ENCODE results near the gene IPO11.
A peak's percentile ranks its signal among the peaks of the same experiment; 100 is the strongest.
"Not testable (repeated sequence)": the region's sequence is repeated elsewhere in the genome, so short reads cannot be mapped to it uniquely, and the experiment has no call there.

The IPO11 gene

DNA sequence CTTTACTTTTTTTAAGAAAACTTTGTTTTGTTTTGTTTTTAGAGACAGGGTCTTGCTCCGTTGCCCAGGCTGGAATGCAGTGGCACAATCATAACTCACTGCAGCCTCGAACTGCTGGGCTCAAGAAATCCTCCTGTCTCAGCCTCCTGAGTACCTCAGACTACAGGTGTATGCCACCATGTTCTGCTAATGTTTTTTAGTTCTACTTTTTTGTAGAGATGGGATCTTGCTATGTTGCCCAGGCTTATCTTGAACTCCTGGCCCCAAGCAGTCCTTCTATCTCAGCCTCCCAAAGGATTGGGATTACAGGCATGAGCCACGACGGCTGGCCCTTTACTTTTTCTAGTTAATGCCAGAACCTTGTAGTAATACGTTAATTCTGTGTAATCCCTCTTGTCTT, 36.0 kb downstream of the IPO11 start:
- no peak for DNase-seq (ENCODE audit: low spot score)

DNA sequence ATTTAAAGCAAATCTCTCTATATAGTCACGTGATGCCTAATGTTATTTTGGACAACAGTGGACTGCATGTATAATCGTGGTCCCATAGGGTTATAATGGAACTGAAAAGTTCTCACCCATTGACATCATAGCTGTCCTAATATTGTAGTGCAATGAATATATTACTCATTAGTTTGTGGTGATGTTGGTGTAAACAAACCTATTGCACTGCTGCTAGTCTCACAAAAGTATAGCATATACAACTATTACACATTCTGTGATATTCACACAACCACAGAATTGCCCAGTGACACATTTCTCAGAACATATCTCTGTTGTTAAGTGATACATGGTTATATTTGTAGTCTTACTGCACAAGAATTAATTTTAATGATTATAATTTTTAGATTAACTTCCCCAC, 37.7 kb downstream of the IPO11 start:
- DNase-seq (ENCODE audit: low spot score) = no peak

DNA sequence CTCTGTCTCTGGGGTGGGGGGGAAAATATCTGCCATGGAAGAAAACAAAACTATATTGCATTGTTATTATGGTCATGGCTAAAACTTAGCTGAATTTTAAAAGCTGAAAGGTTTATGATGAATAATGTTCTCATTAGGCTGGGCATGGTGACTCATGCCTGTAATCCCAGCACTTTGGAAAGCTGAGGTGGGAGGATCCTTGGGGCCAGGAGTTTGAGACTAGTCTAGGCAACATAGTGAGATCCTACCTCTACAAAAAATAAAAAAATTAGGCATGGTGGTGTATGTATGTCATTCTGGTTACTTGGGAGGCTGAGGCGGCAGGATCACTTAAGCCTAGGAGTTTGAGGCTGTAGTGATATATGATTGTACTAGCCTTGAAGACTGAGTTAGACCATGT, 44.5 kb downstream of the IPO11 start:
- DNase-seq (ENCODE audit: low spot score) = no peak

DNA sequence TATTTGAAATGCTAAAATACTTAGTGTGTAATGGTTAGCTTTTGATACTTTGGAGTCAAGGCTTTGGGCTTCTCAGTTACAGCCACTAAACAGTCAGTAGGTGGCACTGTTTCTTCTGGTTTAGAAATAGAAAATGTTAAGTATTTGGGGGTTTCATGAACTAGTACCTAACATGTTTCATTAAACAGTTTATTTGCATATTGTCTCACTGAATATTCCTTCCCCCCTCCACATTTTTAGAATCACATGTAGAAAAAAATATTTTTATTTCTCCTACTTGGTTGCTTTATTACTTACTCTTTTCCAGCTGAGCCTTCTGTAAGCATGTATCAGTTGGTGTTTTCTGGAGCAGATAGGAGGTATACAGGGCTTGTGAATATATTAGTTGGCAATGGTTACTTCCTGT, 48.0 kb downstream of the IPO11 start:
- DNase-seq (ENCODE audit: low spot score) = peak; percentile 26

DNA sequence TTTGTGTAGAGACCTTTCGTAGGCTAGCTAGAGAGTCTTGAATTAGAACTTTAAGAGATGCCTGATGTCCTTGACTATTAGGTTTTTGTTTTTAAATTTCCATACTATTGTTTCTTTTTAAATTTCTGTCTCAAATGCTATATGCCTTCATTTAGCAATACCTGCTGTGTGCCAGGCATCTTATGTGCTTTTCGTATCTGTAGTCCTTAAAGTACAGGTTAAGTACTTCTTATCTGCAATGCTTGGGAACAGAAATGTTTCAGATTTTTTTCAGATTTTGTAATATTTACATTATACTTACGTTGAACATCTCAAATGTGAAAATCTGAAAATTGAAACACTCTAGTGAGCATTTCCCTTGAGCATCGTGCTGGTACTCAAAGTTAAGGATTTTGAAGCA, 49.0 kb downstream of the IPO11 start:
- no peak for DNase-seq (ENCODE audit: low spot score)

DNA sequence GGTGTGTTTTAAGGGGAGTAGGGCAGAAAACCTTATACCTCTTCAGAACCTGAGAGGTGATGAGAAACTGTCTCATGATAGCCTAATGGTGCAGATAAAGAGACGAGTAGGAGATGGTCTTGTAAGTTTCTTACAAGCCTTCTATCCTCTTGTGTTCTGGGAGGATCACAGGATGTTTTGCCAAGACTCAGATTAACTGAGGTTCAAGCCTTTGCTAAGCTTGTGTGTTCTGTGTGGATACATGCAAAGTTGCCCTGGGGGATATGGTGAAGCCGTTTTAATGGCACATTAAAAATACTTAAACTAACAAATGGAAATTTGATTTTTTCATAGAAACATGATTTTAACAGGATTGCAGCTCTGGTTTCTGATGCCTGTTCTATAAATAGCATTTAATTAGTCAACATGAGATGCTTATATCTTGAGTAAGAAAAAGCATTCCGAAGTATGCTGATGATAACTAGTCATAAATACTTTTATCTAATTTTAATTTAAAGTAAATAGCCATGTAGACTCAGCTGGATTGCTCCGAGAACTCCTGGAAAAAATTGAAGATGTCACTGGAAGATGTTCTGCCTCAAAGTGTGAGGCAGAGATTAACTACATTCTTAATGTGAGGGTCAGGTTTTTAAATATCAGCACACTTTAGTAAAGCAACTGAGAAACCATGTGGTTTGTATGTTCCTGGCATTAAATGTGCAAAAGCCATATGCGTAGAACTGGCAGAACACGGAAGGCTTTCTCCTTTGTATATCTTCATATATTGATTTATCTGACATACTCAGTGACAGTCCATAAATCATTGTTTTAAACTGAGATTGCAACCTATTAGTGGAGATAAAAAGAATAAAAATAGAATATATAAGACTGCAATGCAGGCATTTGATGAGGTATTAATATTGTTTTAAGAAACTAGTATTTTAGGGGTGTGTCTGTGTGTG, 53.7 kb downstream of the IPO11 start:
- DNase-seq (ENCODE audit: low spot score) = no peak

DNA sequence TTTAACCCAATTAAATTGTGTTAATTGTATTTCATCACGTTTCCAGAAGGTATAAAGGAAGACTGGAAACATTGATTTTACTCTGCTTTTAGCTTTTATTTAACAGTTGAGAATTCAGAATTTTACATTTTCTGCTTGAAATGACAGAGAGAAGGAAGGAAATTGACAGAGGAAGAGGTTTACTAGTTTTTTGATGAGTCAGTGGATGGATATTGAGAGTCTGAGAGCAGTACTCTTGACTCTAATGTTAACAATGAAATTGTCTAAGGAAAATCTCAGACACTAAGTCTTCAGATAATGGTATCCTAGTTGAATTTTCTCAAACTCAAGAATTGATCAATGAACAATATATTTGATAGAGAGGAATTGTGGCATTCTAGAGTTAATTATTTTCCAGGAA, 60.6 kb downstream of the IPO11 start:
- DNase-seq (ENCODE audit: low spot score) = no peak

DNA sequence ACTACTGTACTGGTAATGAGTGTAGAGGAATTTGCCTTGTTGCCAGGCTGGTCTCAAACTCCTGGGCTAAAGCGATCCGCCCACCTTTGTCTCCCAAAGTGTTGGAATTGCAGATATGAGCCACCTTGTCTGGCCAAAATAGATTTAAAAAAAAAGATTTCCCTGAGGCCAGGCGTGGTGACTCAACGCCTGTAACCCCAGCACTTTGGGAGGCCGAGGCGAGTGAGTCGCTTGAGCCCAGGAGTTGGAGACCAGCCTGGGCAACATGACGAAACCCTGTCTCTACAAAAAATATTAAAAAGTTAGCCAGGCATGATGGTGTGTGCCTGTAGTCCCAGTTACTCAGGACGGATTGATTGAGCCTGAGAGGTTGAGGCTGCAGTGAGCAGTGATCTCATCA, 62.5 kb downstream of the IPO11 start:
- no peak for DNase-seq (ENCODE audit: low spot score)

DNA sequence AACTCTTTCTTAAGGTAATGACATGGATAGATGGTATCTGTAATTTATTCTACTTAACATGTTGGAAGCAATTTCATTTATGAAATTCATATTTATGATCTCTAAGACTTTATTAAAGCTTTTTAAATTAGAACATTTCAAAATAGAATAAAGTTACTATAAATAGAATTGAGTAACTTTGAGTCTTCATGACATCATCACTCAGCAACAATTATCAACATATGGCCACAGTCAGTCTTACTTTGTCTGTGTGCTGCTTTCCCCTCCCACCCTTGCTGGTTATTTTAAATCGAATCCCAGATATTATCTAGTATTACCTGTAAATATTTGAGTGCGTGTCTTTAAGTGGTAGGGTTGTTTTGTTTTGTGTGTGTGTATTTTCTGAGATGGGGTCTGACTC, 65.2 kb downstream of the IPO11 start:
- no peak for DNase-seq (ENCODE audit: low spot score)

DNA sequence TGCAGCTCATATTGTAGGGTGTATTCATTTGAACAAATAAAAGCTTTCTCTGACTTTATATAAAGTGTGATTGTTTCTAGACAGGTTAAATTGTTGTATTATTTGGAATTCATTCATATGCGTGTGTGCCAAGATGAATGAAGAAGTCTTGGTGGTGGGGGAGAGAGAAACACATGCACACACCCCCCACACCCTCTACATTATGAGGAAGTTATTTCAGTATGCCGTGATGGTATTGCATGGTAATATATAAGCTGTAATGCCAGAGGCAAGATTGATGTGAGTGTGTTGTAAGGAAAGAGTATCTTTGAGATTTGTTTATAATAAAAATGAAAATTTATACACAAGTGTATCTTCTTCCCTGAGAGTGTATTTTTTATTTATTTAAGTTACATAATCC, 71.0 kb downstream of the IPO11 start:
- no peak for DNase-seq (ENCODE audit: low spot score)

DNA sequence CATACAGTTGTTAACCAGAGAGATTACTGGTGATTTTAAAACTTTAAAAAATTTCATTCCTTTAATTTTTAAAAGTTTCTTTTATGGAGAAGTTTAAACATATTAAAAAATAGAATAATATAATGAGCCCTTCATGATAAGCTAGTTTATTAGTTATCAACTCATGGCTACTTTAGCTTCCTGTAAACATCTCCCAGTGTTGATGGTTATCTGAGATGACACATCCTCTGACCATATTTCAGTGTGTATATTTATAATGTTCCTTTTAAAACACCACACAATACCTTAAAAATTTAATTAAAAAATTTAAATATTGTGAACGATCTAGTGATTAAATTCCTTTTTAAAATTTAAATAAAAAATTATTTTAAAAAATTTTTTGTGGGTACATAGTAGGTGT, 74.1 kb downstream of the IPO11 start:
- no peak for DNase-seq (ENCODE audit: low spot score)

DNA sequence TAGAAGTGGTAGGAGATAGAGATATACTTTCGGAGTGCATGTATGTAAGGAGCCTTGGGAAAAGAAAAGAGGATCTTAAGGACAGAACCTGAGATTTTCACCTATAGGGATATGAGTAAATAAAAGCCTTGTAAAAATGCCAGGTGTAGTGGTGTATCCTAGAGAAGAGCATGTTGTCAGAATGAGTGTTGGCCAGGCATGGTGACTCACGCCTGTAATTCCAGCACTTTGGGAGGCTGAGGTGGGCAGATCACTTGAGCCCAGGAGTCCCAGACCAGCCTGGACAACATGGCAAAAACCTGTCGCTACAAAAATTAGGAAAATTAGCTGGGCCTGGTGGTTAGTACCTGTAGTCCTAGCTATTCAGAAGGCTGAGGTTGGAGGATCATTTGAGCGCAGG, 76.0 kb downstream of the IPO11 start:
- no peak for DNase-seq (ENCODE audit: low spot score)

DNA sequence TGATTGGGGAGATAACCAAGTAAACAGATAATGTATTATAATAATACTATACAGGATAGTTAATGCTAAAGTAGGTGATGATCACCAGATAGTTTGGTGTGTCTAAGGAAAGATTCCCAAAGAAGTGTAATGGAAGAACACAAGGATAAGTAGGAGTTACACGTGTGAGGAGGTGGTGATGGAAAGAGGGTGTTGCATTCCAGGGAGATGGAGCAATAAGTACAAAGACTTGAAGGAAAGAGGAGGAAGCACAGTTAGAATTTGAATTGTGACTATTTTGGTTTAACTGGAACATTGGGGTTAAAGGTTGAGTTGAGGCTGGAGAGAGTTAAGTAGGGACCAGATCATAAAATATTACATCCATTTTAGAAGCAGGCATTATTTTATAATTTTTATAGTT, 76.9 kb downstream of the IPO11 start:
- no peak for DNase-seq (ENCODE audit: low spot score)

DNA sequence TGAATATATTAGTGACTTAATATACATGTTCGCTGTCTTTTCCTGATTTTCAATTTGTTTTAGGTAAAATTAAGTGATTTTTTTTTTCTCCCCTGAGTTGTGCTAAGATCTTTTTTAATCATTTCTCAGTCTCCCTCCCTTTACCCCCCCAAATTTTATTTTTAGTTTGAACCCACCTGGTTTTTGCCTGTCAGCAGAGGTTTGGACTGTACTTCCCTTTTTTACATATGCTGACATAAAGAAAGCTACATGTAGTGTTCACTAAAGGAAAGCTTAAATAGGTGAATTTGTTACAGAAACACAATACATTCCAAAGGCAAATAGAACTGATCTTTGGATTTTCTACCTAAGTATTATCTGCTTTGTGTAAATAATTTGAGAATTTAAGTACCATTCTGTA, 82.2 kb downstream of the IPO11 start:
- no peak for DNase-seq (ENCODE audit: low spot score)

DNA sequence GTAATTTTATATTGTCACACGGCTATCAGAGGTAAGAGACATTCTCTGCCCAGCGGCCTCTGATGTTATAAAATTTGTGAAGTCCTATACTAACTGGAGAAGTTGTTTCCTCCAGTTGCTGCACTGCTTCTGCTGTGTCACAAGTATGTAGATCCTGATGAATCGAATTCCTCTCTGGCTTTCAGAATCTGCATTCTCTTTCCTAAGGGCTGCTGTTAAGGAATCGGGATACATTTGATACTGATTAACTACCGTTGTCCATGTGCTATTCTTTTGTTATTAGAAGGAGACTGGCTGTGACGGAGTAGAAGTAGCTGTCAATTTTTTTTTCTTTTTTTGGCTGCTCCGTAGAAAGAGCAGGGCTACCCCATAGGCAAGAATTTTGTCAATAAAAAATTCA, 84.3 kb downstream of the IPO11 start:
- DNase-seq (ENCODE audit: low spot score) = no peak

DNA sequence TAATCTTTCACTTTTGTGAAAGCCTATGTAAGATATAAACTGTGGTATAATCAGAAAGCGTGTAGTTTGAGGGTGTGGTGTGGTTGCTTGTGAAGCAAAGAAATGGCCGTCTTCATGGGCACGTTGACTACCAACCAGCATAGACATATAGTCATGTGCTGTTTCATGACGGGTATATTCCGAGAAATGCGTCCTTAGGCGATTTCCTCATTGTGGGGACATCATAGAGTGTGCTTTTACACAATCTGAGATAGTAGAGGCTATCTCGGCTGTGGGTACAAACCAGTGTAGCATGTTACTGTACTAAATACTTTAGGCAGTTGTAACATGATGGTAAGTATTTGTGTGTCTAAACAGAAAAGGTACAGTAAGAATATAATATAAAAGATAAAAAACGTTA, 86.4 kb downstream of the IPO11 start:
- DNase-seq (ENCODE audit: low spot score) = no peak

DNA sequence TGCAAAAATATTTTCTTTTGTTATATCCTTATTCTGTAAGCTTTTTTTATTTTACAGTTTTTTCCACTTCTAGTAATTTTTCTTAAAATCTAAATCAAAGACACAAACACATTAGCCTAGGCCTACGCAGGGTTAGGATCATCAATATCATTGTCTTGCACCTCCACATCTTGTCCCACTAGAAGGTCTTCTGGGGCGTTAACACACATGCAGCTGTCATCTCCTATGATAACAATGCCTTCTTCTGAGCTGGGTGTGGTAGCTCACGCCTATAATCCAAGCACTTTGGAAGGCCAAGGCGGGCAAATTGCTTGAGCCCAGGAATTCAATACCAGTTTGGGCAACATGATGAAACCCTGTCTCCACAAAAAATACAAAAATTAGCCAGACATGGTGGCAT, 87.2 kb downstream of the IPO11 start:
- DNase-seq (ENCODE audit: low spot score) = no peak

DNA sequence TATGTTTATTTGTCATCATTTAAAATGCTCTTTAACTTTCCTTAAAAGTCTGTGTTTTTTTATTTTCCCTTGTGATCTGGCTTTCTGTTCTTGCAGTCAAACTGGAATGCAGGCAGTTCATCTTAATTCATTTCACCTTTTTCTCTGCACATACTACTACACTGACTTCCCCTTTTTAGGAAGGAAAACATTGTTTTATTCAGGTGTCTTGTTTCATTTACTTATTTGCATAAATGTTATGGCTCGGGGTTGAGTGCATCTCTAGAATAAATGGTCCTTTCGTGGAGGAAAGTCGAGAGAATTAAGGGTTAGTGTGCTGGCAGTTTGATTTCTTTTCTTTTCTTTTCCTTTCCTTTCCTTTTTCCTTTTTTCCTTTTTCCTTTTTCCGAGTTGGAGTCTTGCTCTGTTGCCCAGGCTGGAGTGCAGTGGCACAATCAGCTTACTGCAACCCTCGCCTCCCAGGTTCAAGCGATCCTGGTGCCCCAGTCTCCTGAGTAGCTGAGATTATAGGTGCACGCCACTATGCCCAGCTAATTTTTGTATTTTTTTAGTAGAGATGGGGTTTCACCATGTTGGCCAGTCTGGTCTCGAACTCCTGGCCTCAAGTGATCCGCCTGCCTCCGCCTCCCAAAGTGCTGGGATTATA, 90.0 kb downstream of the IPO11 start:
- DNase-seq (ENCODE audit: low spot score) = no peak

DNA sequence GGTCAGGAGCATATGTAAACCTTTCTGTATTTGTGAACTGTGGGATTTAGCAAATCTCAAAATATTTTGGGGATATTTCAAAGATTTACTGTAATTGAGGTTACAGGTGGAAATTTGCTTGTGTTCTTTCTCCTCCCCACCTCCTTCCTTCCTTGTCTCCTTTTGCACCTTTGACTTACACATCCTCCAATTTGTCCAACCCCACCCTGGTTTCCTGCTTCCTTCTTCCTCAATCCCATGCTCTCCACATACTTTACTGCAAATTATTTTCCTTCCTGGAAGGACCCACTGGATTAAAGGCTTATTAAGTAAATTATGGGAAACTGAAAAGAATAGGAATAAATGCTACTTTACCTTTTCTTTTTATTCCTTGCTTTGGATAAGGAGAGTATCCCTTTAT, 91.6 kb downstream of the IPO11 start:
- DNase-seq (ENCODE audit: low spot score) = no peak

DNA sequence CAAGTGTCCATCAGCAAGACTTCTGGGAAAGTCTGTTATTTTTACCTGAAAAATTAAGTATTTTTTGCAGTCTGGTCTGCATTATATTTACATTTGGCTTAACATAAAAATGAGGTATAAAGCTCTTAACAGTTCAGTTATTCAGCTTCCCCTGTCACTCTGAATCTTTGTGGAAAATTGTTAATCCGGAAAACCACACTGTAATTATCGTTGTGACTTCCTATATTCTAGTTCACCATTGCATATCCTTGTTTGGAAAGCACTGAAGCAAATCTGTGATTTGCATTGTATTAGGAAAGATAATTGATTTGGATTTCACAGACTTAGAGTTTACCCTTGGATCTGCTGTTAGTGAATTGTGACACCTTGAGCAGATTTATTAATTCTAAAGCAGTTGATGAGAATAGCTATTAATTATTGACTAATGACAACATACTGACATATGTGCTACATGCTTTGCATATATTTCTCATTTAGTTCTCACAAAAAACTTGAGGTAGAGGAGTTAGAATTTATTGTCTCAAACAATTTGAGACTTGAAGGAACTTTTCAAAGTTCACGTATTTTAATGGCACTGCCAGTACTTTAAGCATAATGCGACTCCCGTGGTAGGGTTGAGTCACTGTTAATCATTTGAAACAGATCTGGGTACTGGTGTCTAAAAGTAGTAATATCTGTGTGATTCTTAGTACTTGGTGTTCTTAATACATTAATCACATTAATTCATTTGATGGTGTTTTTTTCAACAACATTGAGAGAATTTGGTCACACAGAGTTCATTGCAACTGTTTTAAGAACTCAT, 94.3 kb downstream of the IPO11 start:
- no peak for DNase-seq (ENCODE audit: low spot score)

DNA sequence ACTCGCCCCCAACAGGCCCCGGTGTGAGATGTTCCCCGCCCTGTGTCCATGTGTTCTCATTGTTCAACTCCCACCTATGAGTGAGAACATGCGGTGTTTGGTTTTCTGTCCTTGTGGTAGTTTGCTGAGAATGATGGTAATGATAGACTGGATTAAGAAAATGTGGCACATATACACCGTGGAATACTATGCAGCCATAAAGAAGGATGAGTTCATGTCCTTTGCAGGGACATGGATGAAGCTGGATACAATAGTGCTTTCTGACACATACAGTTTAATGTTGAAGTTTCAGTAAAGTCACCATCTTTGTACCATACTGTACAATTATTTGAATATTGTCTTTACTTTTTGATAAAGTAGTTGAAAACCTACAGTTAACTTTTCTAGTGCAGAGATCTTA, 96.2 kb downstream of the IPO11 start:
- not testable (repeated sequence) for DNase-seq (ENCODE audit: low spot score)

DNA sequence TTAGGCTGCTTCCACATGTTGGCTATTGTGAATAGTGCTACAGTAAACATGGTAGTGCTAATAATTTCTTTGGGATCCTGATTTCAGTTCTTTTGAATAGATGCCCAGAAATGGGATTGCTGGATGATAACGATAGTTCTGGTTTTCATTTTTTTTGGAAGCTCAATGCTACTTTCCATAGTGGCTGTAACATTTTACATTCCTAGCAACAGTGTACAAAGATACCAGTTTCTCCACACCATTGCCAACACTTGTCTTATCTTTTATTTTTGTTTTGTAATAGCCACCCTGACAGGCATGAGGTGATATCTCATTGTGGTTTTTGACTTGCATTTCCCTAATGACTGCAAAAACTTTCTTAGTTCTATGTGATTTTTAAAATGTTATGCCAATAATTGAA, 97.2 kb downstream of the IPO11 start:
- DNase-seq (ENCODE audit: low spot score) = no peak

DNA sequence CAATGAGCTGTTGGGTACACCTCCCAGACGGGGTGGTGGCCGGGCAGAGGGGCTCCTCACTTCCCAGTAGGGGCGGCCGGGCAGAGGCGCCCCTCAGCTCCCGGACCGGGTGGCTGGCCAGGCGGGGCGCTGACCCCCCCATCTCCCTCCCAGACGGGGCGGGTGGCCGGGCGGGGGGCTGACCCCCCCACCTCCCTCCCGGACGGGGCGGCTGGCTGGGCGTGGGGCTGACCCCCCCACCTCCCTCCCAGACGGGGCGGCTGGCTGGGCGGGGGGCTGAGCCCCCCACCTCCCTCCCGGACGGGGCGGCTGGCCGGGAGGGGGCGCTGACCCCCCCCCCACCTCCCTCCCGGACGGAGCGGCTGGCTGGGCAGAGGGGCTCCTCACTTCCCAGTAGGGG, 100.5 kb downstream of the IPO11 start:
- DNase-seq (ENCODE audit: low spot score) = not testable (repeated sequence)

All from globus pallidus (tissue), 1 donor.